Measurements from ENCODE around the gene CTRB1. TPM values are rescaled to one million over a fixed set of nuclear protein-coding genes. Genes with fewer than 3 reads are reported as not detected.

The CTRB1 gene
- total RNA-seq, 1 experiment from 2014 or later: 5.6 TPM

- peaks cover 41% of the 10 kb centered on the region; the same call in 1 of the 2 replicates for H3K79me2 ChIP-seq (ENCODE audit: insufficient read depth, low read length)
- no TSS peak for BruUV-seq (replicated peaks)
- no peak overlapping the region for H3K27ac ChIP-seq (ENCODE audit: low read depth, low read length)
- no peak overlapping the region for H3K9ac ChIP-seq (ENCODE audit: low read length)
- RAD21 ChIA-PET (ENCODE audit: low non-redundant PET in 1 of 2, low total read pairs in 2 of 2, uncharacterized antibody in 2 of 2, unreplicated experiment in 2 of 2): no interaction called here
- ATAC-seq: no peak
- peaks cover 20 to 35% of the 10 kb centered on the region in 2 experiments for H3K4me1 ChIP-seq (ENCODE audit: control insufficient read depth in 1 of 2, insufficient read depth in 2 of 2, low read length in 2 of 2)
- CTCF ChIA-PET: interaction anchor here (0.8 kb wide), 1 partner anchor 9 kb away, joined by 5 read pairs; no protein-coding TSS in a partner anchor
- intact Hi-C loops (cut with micrococcal nuclease): no loop called here
- no peak for DNase-seq (ENCODE audit: low read depth, low spot score)
- POLR2A ChIA-PET: no interaction called here
- H2AFZ ChIP-seq (ENCODE audit: low read depth, low read length, poor library complexity, severe bottlenecking): no peak overlapping the region
- no peak overlapping the region for H3K4me3 ChIP-seq (replicated peaks in 1 of 2; ENCODE audit: low read depth in 1 of 2, low read length in 2 of 2)
- no peaks in the 10 kb centered on the region for H3K27me3 ChIP-seq (ENCODE audit: insufficient read depth, low read length)
- no peaks in the 10 kb centered on the region for H3K9me3 ChIP-seq (ENCODE audit: control insufficient read depth in 1 of 2, insufficient read depth in 1 of 2, low read depth in 1 of 2, low read length in 2 of 2)
- TF ChIP-seq FOSL1 (IDR thresholded peaks at IDR 0.05; ENCODE audit: low read depth): no peak
- TF ChIP-seq SP1 (IDR thresholded peaks at IDR 0.05; ENCODE audit: low read depth): no peak
- no peak for TF ChIP-seq ELF1 (IDR thresholded peaks at IDR 0.05; ENCODE audit: borderline replicate concordance, low read depth)
- no peak for TF ChIP-seq ZBTB33 (IDR thresholded peaks at IDR 0.05; ENCODE audit: extremely low read depth, insufficient replicate concordance, low read length)
- no peak for TF ChIP-seq RAD21 (IDR thresholded peaks at IDR 0.05; ENCODE audit: low read depth)
- TF ChIP-seq EGR1 (IDR thresholded peaks at IDR 0.05; ENCODE audit: low read depth): no peak
- TF ChIP-seq JUND (IDR thresholded peaks at IDR 0.05): no peak
- no peak for TF ChIP-seq SIN3A (IDR thresholded peaks at IDR 0.05; ENCODE audit: low read depth)
- no peak for TF ChIP-seq POLR2A (IDR thresholded peaks at IDR 0.05; ENCODE audit: borderline replicate concordance, extremely low read depth, insufficient read depth, insufficient read length)
- TF ChIP-seq SRF (IDR thresholded peaks at IDR 0.05; ENCODE audit: low read depth): no peak
- TF ChIP-seq, protein P1, sequence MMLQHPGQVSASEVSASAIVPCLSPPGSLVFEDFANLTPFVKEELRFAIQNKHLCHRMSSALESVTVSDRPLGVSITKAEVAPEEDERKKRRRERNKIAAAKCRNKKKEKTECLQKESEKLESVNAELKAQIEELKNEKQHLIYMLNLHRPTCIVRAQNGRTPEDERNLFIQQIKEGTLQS (IDR thresholded peaks at IDR 0.05): no peak
- TF ChIP-seq POLR2AphosphoS5 (IDR thresholded peaks at IDR 0.05; ENCODE audit: low read depth, low read length): no peak
- no peak for TF ChIP-seq MAX (IDR thresholded peaks at IDR 0.05)
- TF ChIP-seq CTCF (IDR thresholded peaks at IDR 0.05 in 2 of 3, conservative IDR thresholded peaks at IDR 0.05 in 1 of 3; ENCODE audit: borderline replicate concordance in 1 of 3, insufficient read depth in 1 of 3, low read depth in 2 of 3, low read length in 2 of 3): no peak
- TF ChIP-seq ZNF274 (IDR thresholded peaks at IDR 0.05; ENCODE audit: low read depth, low read length): no peak
- no peak for TF ChIP-seq ZFX (IDR thresholded peaks at IDR 0.05)
- no peak for TF ChIP-seq YY1 (IDR thresholded peaks at IDR 0.05; ENCODE audit: extremely low read depth, insufficient replicate concordance, low read depth, low read length)
- H3K9me2 ChIP-seq (ENCODE audit: insufficient read depth): no peaks in the 10 kb centered on the region
- no peaks in the 10 kb centered on the region for H4K20me1 ChIP-seq (ENCODE audit: insufficient read depth)
- no peak overlapping the region for H3K4me2 ChIP-seq (ENCODE audit: low read length)
- peaks cover 16 to 40% of the 10 kb centered on the region in 2 experiments for H3K36me3 ChIP-seq (ENCODE audit: control insufficient read depth in 1 of 2, insufficient read depth in 2 of 2, low read length in 2 of 2)
These were observed 17.4 kb downstream of the CTRB1 start for GRCh38 chr16:75236232-75236631.
